IMR-90 (cell line): ENCODE results near the gene NPFFR2. TPM values are rescaled to one million over a fixed set of nuclear protein-coding genes. Genes with fewer than 3 reads are reported as not detected.

Experiments used
- ATAC-seq: fragments of 200-7000 bp; cut with Tn5 transposase; 2 replicates; pipeline ENCODE4 v1.9.1; 2020; ENCODE audit warnings: low read depth, mild to moderate bottlenecking, moderate library complexity
- BruUV-seq: library from RNA; stranded (reverse); fragments of 400-500 nt; replicated peaks from 2 replicates; lab custom pipeline; 2021; lab: Mats Ljungman, UMichigan
- CTCF ChIA-PET: fragments of 300-600 bp; formaldehyde crosslinking; extraction: SDS; loops from one replicate; lab custom pipeline; 2021; ENCODE audit warnings: antibody characterized with exemption; lab: Yijun Ruan, JAX
- POLR2A ChIA-PET: fragments of 300-600 bp; sonication (Branson Sonifier 250); formaldehyde crosslinking; loops from one replicate; lab custom pipeline; 2022; ENCODE audit warnings: antibody characterized with exemption; ENCODE audit not compliant: unreplicated experiment; lab: Charles Lee
- DNase-seq: peaks from one replicate; pipeline ENCODE4 v3.0.0; 2013
- H2AFZ ChIP-seq: replicated peaks from 2 replicates; pipeline ENCODE3; 2013; ENCODE audit warnings: low read length, mild to moderate bottlenecking; ENCODE audit not compliant: poor library complexity
- H2AK5ac ChIP-seq: 2 replicates; pipeline ENCODE4 v1.6.1; 2013; ENCODE audit warnings: low read depth, low read length, inconsistent platforms
- H2AK9ac ChIP-seq: replicated peaks from 2 replicates; pipeline ENCODE3; 2013; ENCODE audit warnings: mild to moderate bottlenecking, low read depth, low read length, moderate library complexity; ENCODE audit not compliant: poor library complexity
- H2BK120ac ChIP-seq: 2 replicates; pipeline ENCODE4 v1.6.1; 2013; ENCODE audit warnings: low read depth, low read length, inconsistent platforms
- H2BK15ac ChIP-seq: 3 replicates; pipeline ENCODE4 v1.6.1; 2013; ENCODE audit warnings: low read depth, low read length, inconsistent platforms
- H2BK20ac ChIP-seq: 2 replicates; pipeline ENCODE4 v1.6.1; 2013; ENCODE audit warnings: low read depth, mild to moderate bottlenecking, inconsistent platforms, low read length, moderate library complexity
- H2BK5ac ChIP-seq: 2 replicates; pipeline ENCODE4 v1.6.1; 2013; ENCODE audit warnings: mild to moderate bottlenecking, low read depth, low read length, inconsistent platforms; ENCODE audit not compliant: poor library complexity, severe bottlenecking
- H3K14ac ChIP-seq: replicated peaks from 2 replicates; pipeline ENCODE4 v1.6.1; 2013; ENCODE audit warnings: low read depth, low read length, inconsistent platforms
- H3K18ac ChIP-seq: 2 replicates; pipeline ENCODE4 v1.6.1; 2013; ENCODE audit warnings: low read depth, low read length, control low read depth
- H3K23ac ChIP-seq: 2 replicates; pipeline ENCODE4 v1.6.1; 2013; ENCODE audit warnings: low read depth, low read length, inconsistent platforms
- H3K27ac ChIP-seq: 2 replicates; pipeline ENCODE4 v1.5.1; 2013; ENCODE audit warnings: mild to moderate bottlenecking, control low read depth, low read length; ENCODE audit not compliant: insufficient read depth
- H3K27me3 ChIP-seq: 2 replicates; pipeline ENCODE4 v1.6.1; 2013; ENCODE audit warnings: low read length; ENCODE audit not compliant: control insufficient read depth, insufficient read depth
- H3K36me3 ChIP-seq: 2 replicates; pipeline ENCODE4 v1.6.1; 2013; ENCODE audit warnings: low read length, mixed read lengths; ENCODE audit not compliant: control insufficient read depth, insufficient read depth
- H3K4ac ChIP-seq: 2 replicates; pipeline ENCODE4 v1.6.1; 2013; ENCODE audit warnings: low read depth, low read length, inconsistent platforms
- H3K4me1 ChIP-seq: 2 replicates; pipeline ENCODE4 v1.6.1; 2013; ENCODE audit warnings: low read length, mixed read lengths; ENCODE audit not compliant: control insufficient read depth, insufficient read depth
- H3K4me2 ChIP-seq: 2 replicates; pipeline ENCODE4 v1.6.1; 2013; ENCODE audit warnings: low read depth, mild to moderate bottlenecking, control low read depth, low read length, moderate library complexity
- H3K4me3 ChIP-seq: 2 replicates; pipeline ENCODE4 v1.5.1; 2013; ENCODE audit warnings: low read depth, mild to moderate bottlenecking, control low read depth, low read length, moderate library complexity; ENCODE audit not compliant: insufficient read depth
- H3K56ac ChIP-seq: 2 replicates; pipeline ENCODE4 v1.6.1; 2013; ENCODE audit warnings: low read length, inconsistent platforms; ENCODE audit not compliant: insufficient read depth; ENCODE audit errors: extremely low read depth
- H3K79me1 ChIP-seq, 2 experiments: 2 replicates each; pipeline ENCODE4 v1.6.1; 2013; ENCODE audit warnings: low read length in 2 of 2, inconsistent platforms in 1 of 2, low read depth in 1 of 2
- H3K9ac ChIP-seq: 2 replicates; pipeline ENCODE4 v1.6.1; 2013; ENCODE audit warnings: low read depth, low read length, control low read depth
- H3K9me1 ChIP-seq: 2 replicates; pipeline ENCODE4 v1.6.1; 2013; ENCODE audit warnings: low read length, inconsistent platforms; ENCODE audit not compliant: insufficient read depth
- H3K9me3 ChIP-seq: 2 replicates; pipeline ENCODE4 v1.6.1; 2013; ENCODE audit warnings: low read length; ENCODE audit not compliant: control insufficient read depth, insufficient read depth
- H4K20me1 ChIP-seq: 2 replicates; pipeline ENCODE4 v1.6.1; 2013; ENCODE audit warnings: low read length, inconsistent platforms; ENCODE audit not compliant: insufficient read depth
- H4K5ac ChIP-seq: 2 replicates; pipeline ENCODE4 v1.6.1; 2013; ENCODE audit warnings: mild to moderate bottlenecking, low read depth, low read length, control low read depth
- H4K8ac ChIP-seq, 2 experiments: 2 replicates each; pipeline ENCODE4 v1.6.1; 2013; ENCODE audit warnings: low read depth in 2 of 2, low read length in 2 of 2, control low read depth in 1 of 2, inconsistent platforms in 1 of 2
- H4K91ac ChIP-seq: 2 replicates; pipeline ENCODE4 v1.6.1; 2013; ENCODE audit warnings: low read depth, low read length, inconsistent platforms; ENCODE audit not compliant: insufficient read depth
- BHLHE40 ChIP-seq: fragments of 150-350 bp; IDR thresholded peaks from 2 replicates; pipeline ENCODE4 v1.6.1; 2016; ENCODE audit warnings: mild to moderate bottlenecking, low read depth, low read length
- CEBPB ChIP-seq: IDR thresholded peaks from 2 replicates; pipeline ENCODE4 v1.6.1; 2012; ENCODE audit warnings: low read depth, low read length, improper control_type of control experiment
- CHD1 ChIP-seq: IDR thresholded peaks from 2 replicates; pipeline ENCODE4 v1.6.1; 2012; ENCODE audit warnings: low read depth, low read length, improper control_type of control experiment
- FOS ChIP-seq: fragments of 150-350 bp; IDR thresholded peaks from 2 replicates; pipeline ENCODE4 v1.6.1; 2016; ENCODE audit warnings: low read depth, low read length
- MAFK ChIP-seq: IDR thresholded peaks from 2 replicates; pipeline ENCODE4 v1.6.1; 2012; ENCODE audit warnings: low read depth, low read length, improper control_type of control experiment
- MAZ ChIP-seq: IDR thresholded peaks from 2 replicates; pipeline ENCODE4 v1.6.1; 2012; ENCODE audit warnings: low read depth, mild to moderate bottlenecking, low read length, improper control_type of control experiment, moderate library complexity, borderline replicate concordance
- MXI1 ChIP-seq: IDR thresholded peaks from 2 replicates; pipeline ENCODE4 v1.6.1; 2012; ENCODE audit warnings: low read depth, mild to moderate bottlenecking, low read length, moderate library complexity, borderline replicate concordance
- NFE2L2 ChIP-seq: fragments of 150-350 bp; IDR thresholded peaks from 2 replicates; pipeline ENCODE4 v1.6.1; 2016; ENCODE audit warnings: low read depth, mild to moderate bottlenecking, low read length
- POLR2A ChIP-seq: IDR thresholded peaks from 2 replicates; pipeline ENCODE4 v1.6.1; 2012; ENCODE audit warnings: mild to moderate bottlenecking, low read depth, low read length
- RAD21 ChIP-seq: IDR thresholded peaks from 2 replicates; pipeline ENCODE4 v1.6.1; 2012; ENCODE audit warnings: low read length, improper control_type of control experiment
- RCOR1 ChIP-seq: IDR thresholded peaks from 2 replicates; pipeline ENCODE4 v1.6.1; 2012; ENCODE audit warnings: mild to moderate bottlenecking, low read length, improper control_type of control experiment; ENCODE audit not compliant: insufficient replicate concordance
- RFX5 ChIP-seq: IDR thresholded peaks from 2 replicates; pipeline ENCODE4 v1.8.0; 2012; ENCODE audit warnings: low read depth, mild to moderate bottlenecking, low read length, moderate library complexity
- SMC3 ChIP-seq: fragments of 150-350 bp; IDR thresholded peaks from 2 replicates; pipeline ENCODE4 v1.6.1; 2016; ENCODE audit warnings: low read depth, mild to moderate bottlenecking, antibody characterized with exemption, low read length, moderate library complexity
- WGBS, 2 experiments: methylation state at CpG; one replicate each; pipeline versions ENCODE4 v1.1.5 to v1.1.7; 2013; ENCODE audit warnings: missing lambda C conversion rate in 2 of 2; ENCODE audit not compliant: insufficient read length in 1 of 2; ENCODE audit errors: extremely low coverage in 2 of 2; 5-methylcytosine and 5-hydroxymethylcytosine counted together
- dilution Hi-C: fragments of 300-500 bp; cut with HindIII; formaldehyde crosslinking; loops from one replicate; pipeline ENCODE4 v1.14.3; 2018; ENCODE audit warnings: low sequenced_read_pairs; ENCODE audit not compliant: unreplicated experiment
- in situ Hi-C: fragments of 300-500 bp; cut with MboI; formaldehyde crosslinking; loops from 3 replicates; pipeline ENCODE4 v1.14.3; 2019; ENCODE audit warnings: low sequenced_read_pairs, inconsistent platforms, mixed read lengths
- intact Hi-C: fragments of 100-400 bp; cut with micrococcal nuclease; formaldehyde crosslinking; loops from 2 replicates; pipeline ENCODE4 v1.10.0; 2022
- polyA plus RNA-seq, 3 experiments: library from polyadenylated mRNA; depleted of rRNA; stranded (reverse); fragments of >200 nt; gene quantifications; 2 replicates each; pipeline ENCODE4 v1.2.3, GENCODE V29; 2012; ENCODE audit warnings: low replicate concordance in 1 of 3
- total RNA-seq: library from RNA; depleted of rRNA; stranded (reverse); fragments of >200 nt; gene quantifications from 2 replicates; pipeline ENCODE4 v1.2.3, GENCODE V29; 2012
- TF ChIP-seq, protein P1 (sequence below): fragments of 150-350 bp; IDR thresholded peaks from 2 replicates; pipeline ENCODE4 v1.6.1; 2017; ENCODE audit warnings: mild to moderate bottlenecking, antibody characterized with exemption, low read length, low read depth
- TF ChIP-seq, protein P2 (sequence below): conservative IDR thresholded peaks from 2 replicates; pipeline ENCODE4 v1.5.1; 2012; ENCODE audit warnings: mild to moderate bottlenecking, low read depth, low read length, improper control_type of control experiment
- TF ChIP-seq, protein P3 (sequence below): fragments of 150-350 bp; IDR thresholded peaks from 2 replicates; pipeline ENCODE4 v1.6.1; 2016; ENCODE audit warnings: low read depth, mild to moderate bottlenecking, low read length, moderate library complexity, borderline replicate concordance

NPFFR2 gene
- total and polyA plus RNA-seq, 2 of the 4 experiments (the other 2 are of a cell fraction) = not detected

DNA sequence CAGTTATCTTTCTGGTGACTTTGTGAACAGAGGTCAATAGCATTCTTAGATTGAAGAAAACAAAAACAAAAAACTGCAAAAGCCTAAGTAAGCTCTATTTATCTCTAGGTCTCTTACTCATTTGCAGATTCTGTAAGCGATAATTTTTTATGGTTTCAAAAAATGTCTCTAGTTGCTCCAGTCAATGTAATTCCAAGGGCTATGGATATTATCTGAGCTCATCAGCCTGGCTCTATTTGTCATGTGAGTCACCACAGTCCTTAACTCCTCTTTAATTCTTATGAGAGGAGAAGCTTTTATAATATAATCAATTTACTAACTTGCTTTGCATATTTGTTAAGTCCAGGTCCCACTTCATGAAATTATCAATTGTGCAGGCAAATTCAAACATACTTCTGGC lies 79.1 kb downstream of the NPFFR2 start:
- H3K9ac ChIP-seq = no peak overlapping the region
- in situ Hi-C loops = no loop called here
- H3K14ac ChIP-seq = no peak overlapping the region
- H3K56ac ChIP-seq = no peak overlapping the region
- no peaks in the 10 kb centered on the region for H3K9me1 ChIP-seq
- no peak overlapping the region for H3K4me3 ChIP-seq
- WGBS, 2 experiments = no CpG with 5 or more reads among the region's 1 CpG
- no peak for DNase-seq
- BruUV-seq = no TSS peak
- no peak overlapping the region for H3K27ac ChIP-seq
- H2AK5ac ChIP-seq = no peak overlapping the region
- H3K4me1 ChIP-seq = no peaks in the 10 kb centered on the region
- intact Hi-C loops = no loop called here
- CTCF ChIA-PET = no interaction called here
- H3K23ac ChIP-seq = no peak overlapping the region
- no peaks in the 10 kb centered on the region for H4K20me1 ChIP-seq
- no peak overlapping the region for H4K5ac ChIP-seq
- H4K8ac ChIP-seq = no peak overlapping the region
- TF ChIP-seq CHD1 = no peak
- TF ChIP-seq CEBPB = no peak
- TF ChIP-seq, protein P1, sequence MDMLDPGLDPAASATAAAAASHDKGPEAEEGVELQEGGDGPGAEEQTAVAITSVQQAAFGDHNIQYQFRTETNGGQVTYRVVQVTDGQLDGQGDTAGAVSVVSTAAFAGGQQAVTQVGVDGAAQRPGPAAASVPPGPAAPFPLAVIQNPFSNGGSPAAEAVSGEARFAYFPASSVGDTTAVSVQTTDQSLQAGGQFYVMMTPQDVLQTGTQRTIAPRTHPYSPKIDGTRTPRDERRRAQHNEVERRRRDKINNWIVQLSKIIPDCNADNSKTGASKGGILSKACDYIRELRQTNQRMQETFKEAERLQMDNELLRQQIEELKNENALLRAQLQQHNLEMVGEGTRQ = no peak
- TF ChIP-seq RCOR1 = no peak
- TF ChIP-seq BHLHE40 = no peak
- no peak for TF ChIP-seq NFE2L2
- TF ChIP-seq, protein P2, sequence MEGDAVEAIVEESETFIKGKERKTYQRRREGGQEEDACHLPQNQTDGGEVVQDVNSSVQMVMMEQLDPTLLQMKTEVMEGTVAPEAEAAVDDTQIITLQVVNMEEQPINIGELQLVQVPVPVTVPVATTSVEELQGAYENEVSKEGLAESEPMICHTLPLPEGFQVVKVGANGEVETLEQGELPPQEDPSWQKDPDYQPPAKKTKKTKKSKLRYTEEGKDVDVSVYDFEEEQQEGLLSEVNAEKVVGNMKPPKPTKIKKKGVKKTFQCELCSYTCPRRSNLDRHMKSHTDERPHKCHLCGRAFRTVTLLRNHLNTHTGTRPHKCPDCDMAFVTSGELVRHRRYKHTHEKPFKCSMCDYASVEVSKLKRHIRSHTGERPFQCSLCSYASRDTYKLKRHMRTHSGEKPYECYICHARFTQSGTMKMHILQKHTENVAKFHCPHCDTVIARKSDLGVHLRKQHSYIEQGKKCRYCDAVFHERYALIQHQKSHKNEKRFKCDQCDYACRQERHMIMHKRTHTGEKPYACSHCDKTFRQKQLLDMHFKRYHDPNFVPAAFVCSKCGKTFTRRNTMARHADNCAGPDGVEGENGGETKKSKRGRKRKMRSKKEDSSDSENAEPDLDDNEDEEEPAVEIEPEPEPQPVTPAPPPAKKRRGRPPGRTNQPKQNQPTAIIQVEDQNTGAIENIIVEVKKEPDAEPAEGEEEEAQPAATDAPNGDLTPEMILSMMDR = no peak
- no peak for TF ChIP-seq MAZ
- TF ChIP-seq FOS = no peak
- no peak for TF ChIP-seq MAFK
- no peak for TF ChIP-seq RFX5
- TF ChIP-seq, protein P3, sequence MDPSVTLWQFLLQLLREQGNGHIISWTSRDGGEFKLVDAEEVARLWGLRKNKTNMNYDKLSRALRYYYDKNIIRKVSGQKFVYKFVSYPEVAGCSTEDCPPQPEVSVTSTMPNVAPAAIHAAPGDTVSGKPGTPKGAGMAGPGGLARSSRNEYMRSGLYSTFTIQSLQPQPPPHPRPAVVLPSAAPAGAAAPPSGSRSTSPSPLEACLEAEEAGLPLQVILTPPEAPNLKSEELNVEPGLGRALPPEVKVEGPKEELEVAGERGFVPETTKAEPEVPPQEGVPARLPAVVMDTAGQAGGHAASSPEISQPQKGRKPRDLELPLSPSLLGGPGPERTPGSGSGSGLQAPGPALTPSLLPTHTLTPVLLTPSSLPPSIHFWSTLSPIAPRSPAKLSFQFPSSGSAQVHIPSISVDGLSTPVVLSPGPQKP = no peak
- TF ChIP-seq POLR2A = no peak
- no peak for TF ChIP-seq SMC3
- no peak for TF ChIP-seq RAD21
- no peak for TF ChIP-seq MXI1
- dilution Hi-C loops = no loop called here
- no peak overlapping the region for H3K4me2 ChIP-seq
- ATAC-seq = no peak
- H2AFZ ChIP-seq = no peak overlapping the region
- no peak overlapping the region for H2BK20ac ChIP-seq
- no peak overlapping the region for H2BK5ac ChIP-seq
- no peak overlapping the region for H2BK120ac ChIP-seq
- H2BK15ac ChIP-seq = no peak overlapping the region
- no peak overlapping the region for H4K91ac ChIP-seq
- H3K9me3 ChIP-seq = no peaks in the 10 kb centered on the region
- no peaks in the 10 kb centered on the region for H3K27me3 ChIP-seq
- no peak overlapping the region for H3K18ac ChIP-seq
- no peaks in the 10 kb centered on the region for H3K79me1 ChIP-seq
- POLR2A ChIA-PET = no interaction called here
- no peak overlapping the region for H3K4ac ChIP-seq
- H3K36me3 ChIP-seq = no peaks in the 10 kb centered on the region
- H2AK9ac ChIP-seq = no peak overlapping the region
